Stimulated activated CD4-positive, alpha-beta T cell treated with anti-CD3 and anti-CD28 coated beads, Interleukin-12 subunit alpha, Interleukin-12 subunit beta, amount 100 ng/mL, for 48 hours (primary cell): ENCODE data around the gene EIF2S1.
"Not testable (repeated sequence)": the region's sequence is repeated elsewhere in the genome, so short reads cannot be mapped to it uniquely, and the experiment has no call there.

Experiments used
- DNase-seq, 3 donors: peaks; one replicate each; pipeline ENCODE4 v3.0.0-alpha.2; 2020; ENCODE audit warnings: low read depth in 2 of 3, low spot score in 1 of 3

Gene EIF2S1

GRCh38 chr14:67410313-67410712 lies 50.2 kb downstream of the EIF2S1 start:
- DNase-seq: no peak

GRCh38 chr14:67411370-67411769 lies 51.2 kb downstream of the EIF2S1 start:
- no peak for DNase-seq

DNA sequence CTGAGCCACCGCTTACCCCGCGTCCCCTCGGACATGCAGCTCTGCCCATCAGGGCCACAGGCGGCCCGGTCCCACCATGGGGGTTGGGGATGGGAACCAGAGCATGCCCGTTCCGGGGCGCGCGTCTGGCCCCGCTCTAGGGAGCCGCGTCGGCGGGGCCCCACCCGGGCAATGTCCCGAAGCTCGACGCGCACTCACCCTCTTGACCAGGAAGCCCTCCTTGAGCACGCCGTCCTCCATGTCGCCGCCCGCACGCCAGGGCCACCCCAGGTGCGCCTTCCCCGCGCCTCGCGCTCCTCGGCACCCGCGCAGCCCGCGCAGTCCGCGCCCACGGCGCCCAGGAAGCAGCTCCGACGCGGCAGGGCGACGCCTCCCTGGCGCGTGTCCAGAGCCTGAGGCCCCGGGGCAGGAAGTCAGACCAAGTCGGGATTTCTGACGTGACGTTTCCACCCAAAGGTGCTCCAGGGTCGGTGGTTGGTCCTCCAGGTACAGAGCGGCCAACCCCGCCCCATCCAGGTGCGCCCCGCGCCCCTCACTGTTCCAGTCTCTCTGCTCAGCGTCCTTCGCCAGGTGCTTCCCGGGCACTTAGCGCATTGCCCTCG lies 51.8 kb downstream of the EIF2S1 start, which contains the start of gene PLEK2:
Gene PLEK2 (minus strand): TSS at position 346 of the 602 bp plus-strand sequence. CDS start 106 bp downstream, at position 240.
- peak; percentile 13 to 30 (median 15) for DNase-seq

GRCh38 chr14:67413806-67414769 lies 54.0 kb downstream of the EIF2S1 start:
- peak in 2 of 3 donors; percentile 25 to 26 for DNase-seq

- not testable (repeated sequence) for DNase-seq
These were observed 55.5 kb downstream of the EIF2S1 start for GRCh38 chr14:67415610-67416009.

DNA sequence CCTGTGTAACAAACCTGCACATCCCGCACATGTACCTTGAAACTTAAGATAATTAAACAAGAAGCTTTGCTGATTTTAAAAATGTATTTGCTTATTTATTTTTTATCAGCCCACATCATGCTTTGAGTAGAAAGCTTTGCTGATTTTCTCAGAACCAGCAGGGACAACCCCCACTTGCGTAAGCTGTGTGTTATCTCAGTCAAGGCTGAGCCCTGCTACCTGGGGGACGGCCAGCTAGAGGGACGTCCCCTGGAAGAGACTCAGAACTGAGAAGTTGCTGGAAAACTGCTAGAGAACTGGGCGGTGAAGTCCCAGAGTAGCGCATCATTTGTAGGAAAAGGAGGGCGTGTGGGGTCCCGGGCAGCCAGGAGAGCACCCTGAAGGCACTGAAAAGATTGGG lies 56.0 kb downstream of the EIF2S1 start:
- no peak for DNase-seq

DNA sequence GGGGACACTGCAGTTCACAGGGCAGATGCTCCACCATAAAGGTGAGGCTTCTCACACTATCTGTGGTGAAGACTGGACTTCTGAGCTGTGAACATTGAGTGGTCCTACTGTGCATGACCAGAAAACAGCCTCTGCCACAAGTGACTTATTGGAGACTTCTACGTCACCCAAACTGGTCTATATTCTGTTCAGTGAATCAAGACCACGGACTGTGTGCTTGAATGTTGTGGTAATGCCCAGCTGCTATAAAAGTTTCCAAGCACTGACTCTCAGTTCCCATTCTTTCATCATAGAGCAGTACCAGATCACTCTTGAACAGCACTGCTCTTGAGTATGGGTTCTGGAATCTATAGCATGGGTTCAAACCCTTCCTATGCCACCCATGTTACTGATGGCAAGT lies 56.7 kb downstream of the EIF2S1 start:
- DNase-seq: no peak

DNA sequence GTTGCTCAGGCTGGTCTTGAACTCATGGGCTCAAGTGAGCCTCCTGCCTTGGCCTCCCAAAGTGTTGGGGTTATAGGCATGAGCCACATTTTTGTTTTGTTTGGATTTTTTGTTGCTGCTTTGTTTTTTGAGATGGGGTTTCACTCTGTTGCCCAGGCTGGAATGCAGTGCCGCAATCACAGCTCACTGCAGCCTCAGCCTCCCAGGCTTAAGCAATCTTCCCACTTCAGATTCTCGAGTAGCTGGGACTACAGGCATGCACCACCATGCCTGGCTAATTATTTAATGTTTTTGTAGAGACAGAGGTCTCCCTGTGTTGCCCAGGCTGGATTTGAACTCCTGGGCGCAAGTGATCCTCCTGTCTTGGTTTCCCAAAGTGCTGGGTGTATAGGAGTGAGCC lies 57.5 kb downstream of the EIF2S1 start:
- DNase-seq: no peak

DNA sequence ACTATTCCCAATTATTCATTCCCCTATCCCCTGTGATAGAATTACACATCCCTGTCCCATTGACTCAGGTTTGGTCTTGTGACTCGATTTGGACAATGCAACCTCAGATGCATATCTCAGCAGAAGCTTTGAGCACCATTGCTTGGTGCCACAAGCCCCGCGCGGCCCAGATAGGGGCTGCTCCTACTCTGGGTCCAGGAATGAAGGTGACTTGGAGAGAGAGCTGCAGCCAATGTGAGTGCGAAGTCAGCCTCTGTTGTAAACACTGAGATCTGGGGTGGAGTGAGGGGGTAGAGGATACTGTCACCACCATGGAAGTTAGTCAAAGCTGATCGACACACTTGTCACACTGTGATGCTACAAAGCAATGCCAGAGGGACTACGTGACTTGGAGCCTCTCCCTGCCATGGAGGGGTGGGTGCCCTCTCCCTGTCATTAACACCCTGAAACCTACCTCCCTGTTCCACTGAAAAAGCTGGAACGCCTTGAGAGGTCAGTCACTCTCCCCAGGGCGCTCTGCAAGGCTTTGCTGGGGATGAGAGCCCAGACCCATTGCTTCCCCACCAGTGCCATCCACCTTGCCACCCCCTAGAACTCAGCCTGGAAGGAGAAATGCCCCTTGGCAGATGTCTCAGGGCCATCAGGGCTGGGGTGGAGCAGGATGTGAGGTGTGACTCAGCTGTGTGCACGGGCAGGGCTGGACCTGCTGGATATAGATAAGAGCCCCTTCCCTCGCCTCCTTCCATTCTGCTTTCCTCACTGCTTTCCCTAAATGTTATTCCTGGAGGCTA lies 58.5 kb downstream of the EIF2S1 start:
- no peak for DNase-seq

- peak in 2 of 3 donors; percentile 23 to 32 for DNase-seq
These were observed 60.1 kb downstream of the EIF2S1 start for GRCh38 chr14:67420102-67420739.

DNA sequence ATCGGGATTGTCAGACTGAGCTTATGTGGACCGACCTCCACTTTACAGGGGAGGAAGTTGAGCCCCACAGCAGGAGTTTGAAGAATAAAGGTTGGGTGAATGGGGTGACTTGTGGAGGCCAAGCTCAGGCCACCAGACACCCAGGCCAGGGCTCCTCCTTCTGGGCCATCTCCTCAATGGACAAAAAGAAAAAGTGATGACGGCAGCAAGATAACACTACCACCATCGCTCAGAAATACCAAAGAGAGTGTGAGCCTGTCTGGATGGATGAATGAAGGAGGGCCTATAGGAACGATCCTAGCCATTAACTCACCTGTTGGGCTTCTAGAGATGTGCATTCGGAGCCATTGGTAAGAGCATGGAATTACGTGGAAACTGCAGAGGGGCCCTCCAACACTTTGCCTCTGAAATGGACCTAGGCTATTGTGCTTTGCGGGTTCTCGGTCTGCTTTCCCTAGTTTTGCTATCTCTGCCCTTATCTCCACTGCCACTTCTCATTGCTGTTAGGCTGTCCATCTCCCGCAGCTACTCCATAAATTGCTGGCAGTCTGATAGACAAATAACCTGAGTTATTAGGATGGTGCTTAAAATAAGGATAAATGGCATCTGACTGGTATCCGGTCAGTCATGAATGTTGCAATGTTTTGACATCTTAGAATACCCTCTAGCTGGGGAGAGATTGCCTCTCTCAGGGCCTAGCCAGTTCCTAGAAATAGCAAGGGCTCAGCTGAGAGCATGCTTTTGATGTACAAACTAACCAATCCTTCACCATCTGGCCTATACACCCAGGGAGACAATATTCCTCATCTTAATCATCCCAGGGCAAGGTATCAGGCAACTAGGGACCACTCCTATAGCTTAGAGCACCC lies 61.5 kb downstream of the EIF2S1 start:
- no peak for DNase-seq

DNA sequence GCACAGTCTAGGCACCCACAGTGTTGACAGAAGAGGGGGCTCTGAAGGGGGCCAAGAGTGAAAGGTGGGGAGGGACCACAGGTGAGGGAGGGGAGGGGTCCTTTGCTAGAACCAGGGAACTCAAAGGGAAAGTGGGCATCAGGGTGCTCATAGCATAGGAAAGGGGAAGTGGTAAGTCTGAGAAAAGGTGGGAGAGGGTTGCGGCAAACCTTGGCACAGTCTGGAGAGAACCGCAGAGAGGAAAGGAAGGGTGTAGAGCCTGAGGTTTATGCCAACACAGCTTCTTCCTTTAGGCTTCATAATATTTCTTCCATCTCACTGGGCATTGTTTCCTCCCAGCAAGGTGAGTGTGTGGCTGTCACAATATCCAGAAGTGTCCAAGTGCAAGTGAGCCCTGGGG lies 63.3 kb downstream of the EIF2S1 start:
- DNase-seq: no peak

- DNase-seq: no peak
These were observed 64.4 kb downstream of the EIF2S1 start for GRCh38 chr14:67424539-67424938.

DNA sequence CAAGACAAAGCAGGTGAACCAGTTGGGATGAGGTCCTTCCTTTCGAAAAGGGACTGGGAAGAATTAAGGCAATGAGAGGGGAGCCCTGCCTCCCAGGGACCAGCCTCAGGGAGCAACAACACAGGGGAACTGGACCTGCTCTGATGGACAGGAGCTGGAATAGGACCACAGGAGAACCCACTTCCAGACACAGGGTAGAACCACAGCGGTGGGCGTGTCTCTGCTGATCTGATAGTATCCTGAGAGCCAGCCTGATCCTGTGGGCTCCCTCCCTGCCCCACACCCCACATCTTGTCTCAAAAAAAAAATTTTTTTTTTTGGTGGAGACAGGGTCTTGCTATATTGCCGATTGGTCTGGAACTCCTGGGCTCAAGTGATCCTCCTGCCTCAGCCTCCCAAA lies 65.5 kb downstream of the EIF2S1 start:
- DNase-seq: no peak

GRCh38 chr14:67426161-67426560 lies 66.0 kb downstream of the EIF2S1 start:
- DNase-seq: no peak

DNA sequence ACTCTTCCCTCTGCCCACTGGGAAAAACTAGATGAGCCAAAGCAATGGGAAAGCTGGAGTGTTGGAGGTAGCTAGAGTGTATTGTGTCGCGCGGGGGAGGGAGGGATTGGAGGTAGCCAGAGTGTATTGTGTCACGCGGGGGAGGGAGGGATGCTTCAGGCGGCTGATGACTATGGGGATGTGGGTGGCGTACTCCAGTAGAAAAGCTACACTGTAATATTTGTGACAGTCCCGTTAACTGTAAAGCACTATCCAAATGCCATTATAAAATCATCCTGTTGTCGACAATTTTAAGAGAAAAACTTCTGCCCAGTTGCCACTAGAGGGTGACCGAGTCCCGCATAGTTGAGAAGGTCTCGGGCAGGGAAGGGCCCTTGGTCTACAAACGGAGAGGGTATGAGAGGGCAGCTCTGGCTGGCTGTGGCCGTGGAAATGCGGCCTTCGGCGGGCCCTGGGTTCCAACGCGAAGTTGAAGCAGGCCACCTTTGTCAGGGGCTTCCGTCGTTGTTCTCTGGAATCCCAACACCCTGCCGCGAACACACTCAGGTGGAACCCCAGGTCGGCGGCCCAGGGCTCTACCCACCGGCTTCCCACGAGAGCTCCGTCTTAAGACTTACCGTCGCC lies 67.0 kb downstream of the EIF2S1 start:
- DNase-seq: peak; percentile 54 to 62 (median 58)

DNA sequence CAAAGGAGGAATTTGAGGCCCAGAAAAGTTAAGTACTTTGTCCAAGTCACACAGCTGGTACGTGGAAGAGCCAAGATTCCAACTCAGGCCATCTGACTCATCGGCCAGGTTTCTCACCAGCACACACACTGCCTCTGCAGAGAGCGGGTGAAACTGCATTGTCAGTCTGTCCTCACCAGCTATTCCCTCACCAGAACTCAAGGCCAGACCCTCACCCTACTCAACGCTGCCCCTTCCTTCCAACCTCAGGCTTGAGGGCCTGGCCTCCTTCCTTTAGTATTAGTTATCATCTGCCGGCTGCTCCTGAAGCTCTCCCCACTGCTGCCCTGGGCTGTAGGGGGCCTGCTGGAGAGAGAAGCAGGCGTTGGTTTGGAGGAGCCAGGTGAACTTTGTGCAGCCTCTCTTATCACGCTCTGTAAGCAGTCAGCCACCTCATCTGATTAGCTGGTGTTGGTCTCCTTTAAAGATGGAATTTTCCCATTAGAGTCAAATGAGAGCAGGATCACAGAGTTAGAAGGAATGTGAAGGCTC lies 68.4 kb downstream of the EIF2S1 start:
- DNase-seq: no peak

GRCh38 chr14:67429510-67430205 lies 69.5 kb downstream of the EIF2S1 start:
- no peak for DNase-seq
